ENCODE data around the gene HLA-DMA. TPM values are rescaled to one million over a fixed set of nuclear protein-coding genes. Genes with fewer than 3 reads are reported as not detected.

Gene HLA-DMA
- total RNA-seq, 5 donors from 2014 or later (not counting 1 experiment from before 2014, with no cell fraction given) = 22.3 to 37.8 (median 27.5) TPM

DNA sequence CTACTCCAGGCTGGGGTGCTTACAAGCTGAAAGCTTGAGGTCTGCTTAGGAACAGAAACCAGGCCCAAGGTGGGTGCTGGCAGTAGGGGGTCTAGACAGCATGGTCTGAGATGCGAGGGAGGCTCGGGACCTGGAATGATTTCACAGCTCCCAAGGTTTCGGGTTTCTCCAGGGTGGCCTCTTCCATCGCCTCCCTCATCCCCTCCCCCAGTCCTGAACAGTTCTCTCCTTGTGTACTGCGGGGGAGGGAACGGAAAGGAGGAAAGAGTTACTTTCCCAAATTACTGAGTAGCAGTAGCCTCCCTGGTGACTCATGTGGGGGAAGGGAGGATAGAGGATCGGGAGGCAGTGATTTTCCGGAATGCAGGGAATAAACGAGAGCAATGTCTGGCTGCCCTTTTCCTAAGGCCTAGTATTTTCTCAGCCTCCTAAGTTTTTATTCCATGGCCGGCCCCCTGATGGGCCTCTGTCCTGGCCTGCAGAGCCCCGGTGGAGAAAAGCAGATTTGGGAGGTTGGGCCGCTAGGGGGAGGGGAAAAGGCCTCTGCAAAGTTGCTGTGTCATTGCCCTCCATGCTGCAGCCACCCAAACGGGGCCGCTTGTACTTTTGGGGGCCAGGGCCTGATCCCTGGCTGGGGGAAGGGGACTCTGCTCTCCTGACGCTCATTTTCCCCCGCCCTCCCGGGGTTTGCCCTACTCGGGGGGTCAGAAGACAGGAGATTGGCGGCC is 17.0 kb upstream of the HLA-DMA start:
- Mint-ChIP-seq H3K27me3 (no peaks in the 10 kb centered on the region), H3K27ac (peak overlapping the region; percentile 93 to 99), H3K9me3 (no peaks in the 10 kb centered on the region), H3K4me1 (peaks cover 30 to 68% (median 40%) of the 10 kb centered on the region in 3 donors), H3K36me3 (peaks cover 29% of the 10 kb centered on the region), H3K4me3 (peak overlapping the region; percentile 96 to 99 (median 99))
- CTCF ChIA-PET = interaction anchor here in 1 of 2 donors (0.7 to 14.4 kb wide), 8 partner anchors 14 to 307 kb away, joined by 3 to 207 read pairs (median 24); partner anchors contain the start of genes B3GALT4, HLA-DMA, HLA-DMB and PSMB9
- ATAC-seq (replicated peaks in 1 of 4) = no peak
- peaks cover 21 to 37% of the 10 kb centered on the region in 2 experiments for H3K4me1 ChIP-seq (ENCODE audit: control insufficient read depth in 1 of 2, extremely low read depth in 1 of 2, insufficient read depth in 2 of 2, low read length in 2 of 2)
- H3K9me3 ChIP-seq = no peaks in the 10 kb centered on the region
- POLR2A ChIA-PET = interaction anchor here (0.6 to 0.9 kb wide), 3 partner anchors 10 to 772 kb away, joined by 3 to 8 read pairs (median 5); no protein-coding TSS in a partner anchor
- DNase-seq = peak in 33 of 35 experiments; percentile 27 to 74 (median 50)
- H3K36me3 ChIP-seq (ENCODE audit: control insufficient read depth in 2 of 2, extremely low read depth in 1 of 2, insufficient read depth in 1 of 2, low read length in 1 of 2) = peaks cover 0 to 8% of the 10 kb centered on the region in 2 donors
- peak overlapping the region; percentile 72 to 84 for H3K4me3 ChIP-seq (ENCODE audit: control insufficient read depth in 1 of 2, extremely low read depth in 1 of 2, low read length in 1 of 2)
- H3K27me3 ChIP-seq (replicated peaks in 1 of 2; ENCODE audit: control insufficient read depth in 2 of 2, extremely low read depth in 1 of 2, insufficient read depth in 2 of 2, low read length in 1 of 2) = peaks cover 0 to 4% of the 10 kb centered on the region in 2 experiments
- WGBS (ENCODE audit: insufficient coverage) = 0% methylated on average over 10 of the region's 19 CpGs
- H3K27ac ChIP-seq (ENCODE audit: low read length) = peak overlapping the region; percentile 92

DNA sequence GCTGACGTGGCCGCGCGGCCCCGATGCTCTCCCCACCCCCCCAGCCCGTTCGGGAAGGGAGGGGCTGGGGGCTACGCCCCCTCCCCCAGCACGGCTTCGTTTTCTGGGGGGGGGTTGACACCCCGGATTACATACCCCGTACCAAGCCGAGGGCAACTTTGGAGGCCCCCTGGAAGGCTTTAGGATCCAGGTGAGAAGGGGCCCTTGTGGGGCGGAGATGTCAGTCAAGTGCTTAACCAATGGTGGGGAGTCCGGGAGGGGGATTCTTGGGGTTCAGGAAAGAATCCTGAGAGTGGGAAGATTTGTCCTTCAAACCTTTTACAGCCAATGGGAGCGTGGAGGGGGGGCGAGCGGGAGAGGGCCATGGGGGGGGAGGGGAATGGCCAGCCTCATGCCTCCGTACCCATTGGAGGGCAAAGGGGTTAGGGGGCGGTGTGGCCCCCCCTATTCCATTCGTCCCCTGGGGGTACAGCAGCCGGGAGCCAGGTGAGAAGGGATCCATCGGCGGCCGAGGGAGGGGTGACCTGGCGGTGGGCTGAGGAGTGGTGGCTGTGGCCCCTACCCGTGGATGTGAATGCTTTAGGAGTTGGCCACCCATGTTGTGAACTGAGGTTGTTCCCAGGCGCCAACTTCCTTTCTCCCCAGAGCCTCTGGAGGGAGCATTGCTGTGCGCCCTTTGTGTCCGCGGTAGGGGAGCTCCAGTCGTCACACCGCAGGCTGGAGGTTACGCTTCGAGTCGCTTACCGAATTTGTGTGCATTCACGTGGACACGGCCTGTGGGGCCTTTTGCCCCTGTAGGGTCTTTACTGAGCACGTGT is 16.2 kb upstream of the HLA-DMA start:
- H3K36me3 Mint-ChIP-seq = peaks cover 21% of the 10 kb centered on the region
- no peaks in the 10 kb centered on the region for H3K9me3 ChIP-seq

DNA sequence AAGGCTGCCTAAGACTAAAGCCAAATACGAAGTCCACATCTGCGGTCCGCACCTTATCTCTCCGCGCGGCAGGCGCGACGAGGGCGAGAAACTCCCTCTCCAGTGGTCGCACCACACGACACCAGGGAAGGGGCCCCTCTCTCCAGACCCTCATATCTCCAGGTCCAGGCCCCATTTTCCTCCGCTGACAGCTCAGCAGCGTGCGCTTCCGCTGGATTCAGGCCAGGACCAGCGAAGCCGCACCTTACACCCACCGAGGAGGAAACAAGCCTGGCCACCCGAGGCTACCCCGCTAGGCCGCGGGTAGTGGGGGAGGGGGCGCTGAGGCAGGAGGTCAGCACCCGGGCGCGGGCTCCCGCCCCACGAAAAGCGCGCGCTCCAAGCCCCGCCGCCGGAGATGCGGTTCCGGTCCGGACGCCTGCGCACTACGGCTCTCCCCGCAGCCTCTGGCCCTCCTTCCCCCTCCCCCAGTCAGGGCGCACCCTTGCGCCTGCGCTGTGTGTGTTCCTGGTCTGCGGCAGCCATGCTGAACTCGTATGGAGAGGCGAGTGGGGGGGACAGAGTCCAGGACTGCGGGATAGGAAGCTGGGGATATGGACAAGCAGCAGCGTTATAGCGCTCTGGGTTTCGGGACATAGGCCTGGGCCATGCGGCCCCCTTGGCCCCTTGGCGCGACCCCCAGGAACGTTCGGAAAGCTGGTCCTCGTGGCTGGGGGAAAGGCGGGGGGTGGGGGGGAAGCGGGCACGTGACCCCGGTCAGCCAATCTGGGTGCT is 15.4 kb upstream of the HLA-DMA start, which contains the start of gene BRD2:
TSS of gene BRD2 (plus strand) at position 502 of the 774 bp plus-strand sequence. CDS start 4,305 bp downstream, outside the sequence.
- no peaks in the 10 kb centered on the region for H3K27me3 Mint-ChIP-seq
- H3K4me3 Mint-ChIP-seq = peak within 1 kb of the TSS; percentile 96 to 99 (median 99)
- DNase-seq (peak; percentile 92 to 98 (median 96)), ATAC-seq (replicated peaks in 1 of 4) (peak; percentile 47 to 57 (median 52))
- H3K27ac Mint-ChIP-seq = peak within 1 kb of the TSS; percentile 93 to 99
- Histone ChIP-seq H3K27ac (ENCODE audit: low read length) (peak within 1 kb of the TSS; percentile 92), H3K4me1 (ENCODE audit: control insufficient read depth in 1 of 2, extremely low read depth in 1 of 2, insufficient read depth in 2 of 2, low read length in 2 of 2) (peaks cover 15 to 29% of the 10 kb centered on the region in 2 experiments), H3K27me3 (replicated peaks in 1 of 2; ENCODE audit: control insufficient read depth in 2 of 2, extremely low read depth in 1 of 2, insufficient read depth in 2 of 2, low read length in 1 of 2) (peaks cover 0 to 4% of the 10 kb centered on the region in 2 experiments), H3K4me3 (ENCODE audit: control insufficient read depth in 1 of 2, extremely low read depth in 1 of 2, low read length in 1 of 2) (peak within 1 kb of the TSS; percentile 72 to 84), H3K36me3 (ENCODE audit: control insufficient read depth in 2 of 2, extremely low read depth in 1 of 2, insufficient read depth in 1 of 2, low read length in 1 of 2) (no peaks in the 10 kb centered on the region), H3K9me3 (no peaks in the 10 kb centered on the region)
- no peaks in the 10 kb centered on the region for H3K9me3 Mint-ChIP-seq
- WGBS (ENCODE audit: insufficient coverage) = under 1% methylated on average over 32 of the region's 62 CpGs
- peaks cover 41 to 59% (median 42%) of the 10 kb centered on the region in 3 donors for H3K4me1 Mint-ChIP-seq
- ChIA-PET POLR2A (interaction anchor here (0.5 to 1.3 kb wide), 12 partner anchors 10 to 1451 kb away, joined by 3 to 8 read pairs (median 4); partner anchors contain the start of genes HLA-DMA (in 1 of the 2), PSMB9 (in 1 of the 2) and TAP1 (in 1 of the 2)), CTCF (interaction anchor here (0.6 to 14.4 kb wide), 14 partner anchors 10 to 115 kb away, joined by 3 to 207 read pairs (median 5); partner anchors contain the start of genes HLA-DMA (in 1 of the 2), HLA-DMB (in 1 of the 2), HLA-DPB1 (in 1 of the 2) and PSMB9 (in 1 of the 2))
- peaks cover 13% of the 10 kb centered on the region for H3K36me3 Mint-ChIP-seq

More for the DNA sequence above, 16.2 kb upstream of the HLA-DMA start:
- Mint-ChIP-seq H3K9me3 (no peaks in the 10 kb centered on the region), H3K4me3 (peak overlapping the region; percentile 96 to 99 (median 99)), H3K27me3 (no peaks in the 10 kb centered on the region), H3K4me1 (peaks cover 35 to 63% (median 38%) of the 10 kb centered on the region in 3 donors), H3K27ac (peak overlapping the region; percentile 93 to 99)
- DNase-seq (peak in 30 of 35 experiments; percentile 19 to 75 (median 44)), ATAC-seq (replicated peaks in 1 of 4) (peak in 3 of 4 experiments; percentile 34 to 36 (median 35))
- ChIA-PET CTCF (interaction anchor here in 1 of 2 donors (0.9 to 14.4 kb wide), 7 partner anchors 15 to 115 kb away, joined by 3 to 207 read pairs (median 20); partner anchors contain the start of genes HLA-DMA, HLA-DMB, HLA-DPB1 and PSMB9), POLR2A (interaction anchor here (0.5 to 1.1 kb wide), 10 partner anchors 11 to 1451 kb away, joined by 3 to 8 read pairs (median 4); partner anchors contain the start of genes HLA-DMA (in 1 of the 2) and TAP1 (in 1 of the 2))
- Histone ChIP-seq H3K36me3 (ENCODE audit: control insufficient read depth in 2 of 2, extremely low read depth in 1 of 2, insufficient read depth in 1 of 2, low read length in 1 of 2) (peaks cover 0 to under 1% of the 10 kb centered on the region in 2 donors), H3K27ac (ENCODE audit: low read length) (peak overlapping the region; percentile 92), H3K27me3 (replicated peaks in 1 of 2; ENCODE audit: control insufficient read depth in 2 of 2, extremely low read depth in 1 of 2, insufficient read depth in 2 of 2, low read length in 1 of 2) (peaks cover 0 to 4% of the 10 kb centered on the region in 2 experiments), H3K4me1 (ENCODE audit: control insufficient read depth in 1 of 2, extremely low read depth in 1 of 2, insufficient read depth in 2 of 2, low read length in 2 of 2) (peaks cover 15 to 29% of the 10 kb centered on the region in 2 experiments), H3K4me3 (ENCODE audit: control insufficient read depth in 1 of 2, extremely low read depth in 1 of 2, low read length in 1 of 2) (peak overlapping the region; percentile 72 to 84)
- WGBS (ENCODE audit: insufficient coverage) = 0% methylated on average over 22 of the region's 40 CpGs

DNA sequence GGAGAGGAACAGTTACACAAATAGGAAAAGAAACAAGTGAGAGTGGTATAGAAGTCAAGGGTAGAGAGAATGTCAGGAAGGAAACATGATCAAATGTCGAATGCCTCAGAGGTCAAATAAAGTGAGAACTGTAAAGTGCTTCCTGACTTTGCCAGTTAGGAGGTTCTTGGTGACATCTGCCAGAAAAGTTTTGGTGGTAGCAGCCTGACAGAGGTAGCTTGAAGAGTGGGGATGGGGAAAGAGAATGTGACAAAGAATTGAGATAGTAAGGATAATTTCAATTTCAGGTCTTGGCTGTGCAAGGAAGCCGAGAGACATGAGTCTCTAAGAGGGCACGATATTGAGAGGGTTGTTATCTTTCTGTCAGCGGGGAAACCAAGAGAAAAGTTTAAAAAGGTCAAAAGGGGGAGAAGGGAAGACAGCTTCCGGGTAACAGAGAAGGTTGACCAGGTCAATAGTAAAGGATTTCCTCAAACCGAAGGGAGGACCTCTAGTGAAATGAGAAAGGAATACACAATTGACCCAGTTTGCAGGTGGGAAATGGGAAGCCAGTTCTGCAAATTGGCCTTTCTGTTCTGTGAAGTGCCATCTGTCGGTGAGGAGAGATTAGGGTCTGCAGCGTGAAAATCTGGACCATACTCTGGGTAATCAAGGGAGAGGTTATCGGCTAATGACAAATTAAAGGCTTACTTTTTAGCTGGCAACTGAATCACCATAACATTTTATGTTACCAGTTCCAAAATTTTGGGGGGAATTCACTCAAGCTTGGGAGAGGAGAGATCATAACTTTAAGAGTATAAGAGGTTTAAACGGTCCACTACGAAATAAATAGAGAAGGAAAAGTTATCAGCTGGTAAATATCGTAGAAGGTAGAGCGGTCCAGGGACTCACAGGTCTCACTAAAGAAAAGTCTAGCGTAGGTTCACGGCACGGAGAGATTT is 14.5 kb upstream of the HLA-DMA start:
- H3K4me1 ChIP-seq (ENCODE audit: control insufficient read depth in 1 of 2, extremely low read depth in 1 of 2, insufficient read depth in 2 of 2, low read length in 2 of 2) = peaks cover 15 to 29% of the 10 kb centered on the region in 2 experiments
- Mint-ChIP-seq H3K4me1 (peaks cover 45 to 56% (median 46%) of the 10 kb centered on the region in 3 donors), H3K36me3 (peaks cover 5% of the 10 kb centered on the region), H3K27ac (peak overlapping the region; percentile 89 to 93), H3K4me3 (peak overlapping the region; percentile 96 to 99 (median 99)), H3K9me3 (no peaks in the 10 kb centered on the region), H3K27me3 (no peaks in the 10 kb centered on the region)
- CTCF ChIA-PET = interaction anchor here (0.6 to 14.4 kb wide), 12 partner anchors 9 to 108 kb away, joined by 3 to 207 read pairs (median 5); partner anchors contain the start of genes HLA-DMA (in 1 of the 2), HLA-DMB (in 1 of the 2) and HLA-DPB1 (in 1 of the 2)
- peak in 5 of 35 experiments; percentile 11 to 69 (median 24) for DNase-seq
- WGBS (ENCODE audit: insufficient coverage) = 1% methylated on average over 11 of the region's 16 CpGs
- H3K27me3 ChIP-seq (replicated peaks in 1 of 2; ENCODE audit: control insufficient read depth in 2 of 2, extremely low read depth in 1 of 2, insufficient read depth in 2 of 2, low read length in 1 of 2) = no peaks in the 10 kb centered on the region
- ATAC-seq (replicated peaks in 1 of 4) = no peak
- peak overlapping the region; percentile 72 to 80 for H3K4me3 ChIP-seq (ENCODE audit: control insufficient read depth in 1 of 2, extremely low read depth in 1 of 2, low read length in 1 of 2)
- H3K9me3 ChIP-seq = no peaks in the 10 kb centered on the region
- POLR2A ChIA-PET = interaction anchor here (0.5 to 1.3 kb wide), 5 partner anchors 11 to 113 kb away, joined by 3 to 5 read pairs (median 4); partner anchors contain the start of genes HLA-DMA (in 1 of the 2) and PSMB9 (in 1 of the 2)
- no peaks in the 10 kb centered on the region for H3K36me3 ChIP-seq (ENCODE audit: control insufficient read depth in 2 of 2, extremely low read depth in 1 of 2, insufficient read depth in 1 of 2, low read length in 1 of 2)
- H3K27ac ChIP-seq (ENCODE audit: low read length) = peak overlapping the region; percentile 92
